H54 (cell line): ENCODE results near the gene KRTAP17-1.
A peak's percentile ranks its signal among the peaks of the same experiment; 100 is the strongest.

Source experiments
- DNase-seq: peaks from one replicate; pipeline ENCODE4 v3.0.0; 2011; ENCODE audit warnings: low spot score, mixed read lengths; ENCODE audit not compliant: insufficient read length
- FAIRE-seq: peaks from 3 replicates; lab custom pipeline; 2011; peaks lifted over from hg19 to GRCh38; lab: Jason Lieb, UNC
- POLR2A ChIP-seq: IDR thresholded peaks from 2 replicates; pipeline ENCODE4 v1.6.1; 2011; ENCODE audit warnings: low read depth, mild to moderate bottlenecking, low read length

KRTAP17-1 gene

DNA sequence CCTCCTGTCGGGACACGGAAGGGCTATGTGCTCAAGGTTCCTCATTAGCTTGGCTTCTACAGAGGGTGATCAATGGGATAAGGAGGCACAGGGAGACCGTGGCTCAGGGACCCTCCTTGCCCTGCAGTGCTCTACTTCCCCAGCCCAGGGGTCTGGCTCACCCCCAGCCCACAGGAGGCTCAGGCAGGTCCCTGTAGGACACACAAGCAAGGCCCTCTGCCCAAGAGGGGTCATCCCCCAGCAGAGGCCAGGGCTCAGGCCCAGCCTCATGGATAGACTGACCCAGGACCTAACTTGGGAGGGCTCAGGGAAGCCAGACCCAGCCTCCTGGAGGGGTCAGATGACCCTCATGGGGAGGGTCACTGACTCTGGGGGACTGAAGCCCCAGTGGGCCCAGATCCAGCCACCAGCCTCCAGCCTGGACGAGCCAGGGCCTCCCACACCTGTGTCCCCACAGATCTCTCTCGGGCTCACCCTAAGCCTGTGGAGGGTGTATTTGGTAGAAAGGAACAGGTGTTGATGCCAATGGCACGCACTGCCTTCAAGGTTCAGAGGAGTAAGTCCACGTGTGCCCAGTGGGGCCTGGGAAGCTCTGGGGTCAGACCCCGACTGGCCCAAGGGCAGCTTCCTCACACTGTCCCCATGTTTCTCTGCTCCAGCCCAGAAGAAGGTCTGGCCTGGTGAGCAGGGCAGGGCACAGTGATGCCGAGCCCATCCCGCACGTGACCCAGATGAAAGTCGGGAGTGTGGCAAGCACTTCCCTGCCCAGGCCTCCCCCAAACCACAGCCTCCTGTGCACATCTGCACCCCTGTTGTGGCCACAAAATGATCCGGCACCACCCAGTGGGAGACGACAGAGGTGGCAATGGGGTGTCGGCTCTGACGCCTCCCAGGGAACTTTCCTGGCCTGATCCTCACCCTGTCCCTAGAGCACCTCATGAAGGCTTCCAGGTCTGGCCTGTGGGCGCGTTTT lies 10.9 kb upstream of the KRTAP17-1 start:
- no peak for FAIRE-seq
- DNase-seq, result no peak
- TF ChIP-seq POLR2A, result no peak

DNA sequence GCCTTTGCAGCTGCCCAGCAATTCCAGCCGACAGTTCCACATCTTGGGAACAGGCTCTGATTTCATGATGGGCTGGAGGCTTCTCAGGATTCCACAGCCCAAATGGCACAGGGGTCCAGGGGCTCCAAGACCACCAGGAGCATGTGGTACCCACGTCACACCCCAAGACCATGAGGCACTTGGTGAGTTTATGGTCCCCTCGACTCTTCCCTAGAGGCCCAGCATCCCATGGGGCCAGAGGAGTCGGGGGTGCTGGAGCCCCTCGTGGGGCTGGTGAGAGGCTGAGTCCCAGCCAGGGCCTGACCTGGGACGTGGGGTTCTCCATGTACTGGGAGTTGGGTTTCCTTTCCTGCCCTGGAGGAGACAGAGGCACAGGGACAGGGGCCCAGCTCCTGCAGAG lies 10.1 kb upstream of the KRTAP17-1 start:
- FAIRE-seq (no peak), DNase-seq (no peak)
- no peak for TF ChIP-seq POLR2A

DNA sequence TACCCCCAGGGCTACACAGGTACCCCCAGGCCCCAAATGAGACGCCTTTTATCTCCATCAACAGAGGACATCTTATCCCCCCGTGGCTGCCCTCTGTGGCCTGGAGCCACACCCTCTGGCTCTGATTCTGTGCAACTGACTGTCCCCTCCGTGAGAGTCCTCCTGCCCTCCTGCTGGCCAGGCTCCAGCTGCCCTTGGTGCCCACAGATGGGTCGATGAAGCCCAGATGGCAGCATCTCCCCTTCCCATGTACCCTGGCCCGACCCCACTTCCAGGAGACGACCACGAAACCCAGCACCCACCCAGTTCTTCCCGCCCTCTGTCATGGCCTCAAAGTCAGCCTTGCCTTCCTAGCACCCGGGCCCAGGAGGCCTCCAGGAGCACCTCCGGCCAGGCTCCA lies 9.6 kb upstream of the KRTAP17-1 start:
- FAIRE-seq (no peak), DNase-seq (no peak)
- TF ChIP-seq POLR2A, result no peak

DNA sequence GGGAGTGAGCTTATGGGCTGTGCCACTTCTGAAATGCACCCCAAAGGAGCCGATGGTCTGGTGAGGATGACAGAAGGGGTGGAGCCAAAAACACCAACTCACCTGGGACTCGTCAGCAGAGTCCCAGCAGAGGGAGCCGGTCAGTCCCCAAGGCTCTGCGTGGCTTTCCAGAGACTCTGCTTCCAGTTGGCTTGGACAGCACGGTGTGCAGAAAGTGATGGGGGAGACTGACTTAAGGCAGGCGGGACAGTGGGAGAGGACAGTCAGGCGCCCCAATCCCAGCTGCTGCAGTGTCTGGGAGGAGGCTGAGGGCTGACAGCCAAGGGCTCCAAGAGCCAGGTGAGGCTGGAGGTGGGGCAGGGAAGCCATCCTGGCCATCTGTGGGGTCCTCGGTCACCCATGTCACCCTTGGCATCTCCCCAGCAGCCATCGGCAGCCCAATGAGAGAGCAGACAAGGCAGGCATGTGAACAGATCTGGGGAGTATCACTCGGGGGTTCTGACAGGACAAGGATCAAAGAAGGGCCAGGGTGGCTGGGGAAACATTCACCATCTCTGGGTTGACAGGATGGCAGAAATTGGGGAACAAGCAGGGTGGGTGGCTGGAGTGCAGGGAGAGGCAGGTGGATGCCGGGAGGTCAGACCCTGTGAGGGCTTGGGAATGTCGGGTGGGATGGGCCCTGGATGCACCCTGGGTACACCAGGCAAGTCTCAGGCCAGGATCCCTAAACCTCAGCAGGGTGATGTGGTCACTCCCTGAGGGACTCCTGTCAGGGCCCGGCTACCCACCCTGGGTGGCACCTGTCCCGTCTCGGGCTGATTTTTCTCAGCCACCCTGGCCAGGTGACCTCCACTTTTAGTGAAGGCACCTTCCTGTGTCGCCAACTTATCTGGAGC lies 8.9 kb upstream of the KRTAP17-1 start:
- no peak for TF ChIP-seq POLR2A
- no peak for FAIRE-seq
- no peak for DNase-seq

DNA sequence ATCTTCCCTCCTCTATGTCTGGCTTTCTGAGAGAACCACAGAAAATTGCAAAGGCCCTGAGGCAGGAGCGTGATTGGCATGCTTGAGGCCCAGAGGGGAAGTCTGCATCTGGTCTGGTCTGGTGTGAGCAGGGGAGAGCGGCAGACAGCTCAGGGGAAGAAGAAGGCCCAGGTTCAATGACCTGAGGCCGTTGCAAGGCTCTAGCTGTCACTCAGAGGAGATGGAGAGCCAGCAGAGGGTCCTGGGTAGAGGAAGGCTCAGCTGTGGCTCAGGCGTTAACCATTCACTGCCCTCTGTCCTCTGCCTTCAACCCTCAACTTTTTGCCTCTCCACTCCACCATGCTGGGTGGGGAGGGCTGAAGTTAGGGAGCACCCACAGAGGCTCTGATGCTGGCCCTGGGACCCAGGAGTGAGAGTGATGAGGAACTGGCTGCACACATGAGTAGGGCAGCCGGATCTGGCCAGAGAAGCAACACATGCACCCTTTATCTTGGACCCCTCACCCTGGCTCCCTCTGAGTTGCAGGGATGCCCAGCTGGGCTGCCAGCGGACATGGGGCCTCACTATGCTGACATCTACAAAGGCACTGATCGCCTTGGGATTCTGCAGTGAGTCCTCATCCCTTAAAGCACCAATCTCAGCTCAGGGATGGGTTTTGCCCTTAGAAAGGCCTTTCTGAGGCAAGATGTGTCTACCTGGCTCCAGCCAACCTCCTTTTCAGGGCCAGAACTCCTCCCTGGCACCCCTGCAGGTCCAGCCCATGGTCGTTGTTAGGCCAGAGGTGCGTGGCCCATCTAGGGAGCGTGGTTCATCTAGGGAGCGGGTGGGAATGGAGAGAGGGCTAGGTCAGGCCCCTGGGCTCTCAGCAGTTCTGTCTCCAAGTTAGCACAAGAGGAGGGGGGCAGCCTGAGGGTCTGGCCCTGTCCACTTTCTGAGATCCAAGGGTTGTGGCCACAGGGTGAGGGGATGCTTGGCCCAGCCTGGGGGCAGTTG lies 7.7 kb upstream of the KRTAP17-1 start:
- no peak for FAIRE-seq
- no peak for DNase-seq
- TF ChIP-seq POLR2A, result no peak

DNA sequence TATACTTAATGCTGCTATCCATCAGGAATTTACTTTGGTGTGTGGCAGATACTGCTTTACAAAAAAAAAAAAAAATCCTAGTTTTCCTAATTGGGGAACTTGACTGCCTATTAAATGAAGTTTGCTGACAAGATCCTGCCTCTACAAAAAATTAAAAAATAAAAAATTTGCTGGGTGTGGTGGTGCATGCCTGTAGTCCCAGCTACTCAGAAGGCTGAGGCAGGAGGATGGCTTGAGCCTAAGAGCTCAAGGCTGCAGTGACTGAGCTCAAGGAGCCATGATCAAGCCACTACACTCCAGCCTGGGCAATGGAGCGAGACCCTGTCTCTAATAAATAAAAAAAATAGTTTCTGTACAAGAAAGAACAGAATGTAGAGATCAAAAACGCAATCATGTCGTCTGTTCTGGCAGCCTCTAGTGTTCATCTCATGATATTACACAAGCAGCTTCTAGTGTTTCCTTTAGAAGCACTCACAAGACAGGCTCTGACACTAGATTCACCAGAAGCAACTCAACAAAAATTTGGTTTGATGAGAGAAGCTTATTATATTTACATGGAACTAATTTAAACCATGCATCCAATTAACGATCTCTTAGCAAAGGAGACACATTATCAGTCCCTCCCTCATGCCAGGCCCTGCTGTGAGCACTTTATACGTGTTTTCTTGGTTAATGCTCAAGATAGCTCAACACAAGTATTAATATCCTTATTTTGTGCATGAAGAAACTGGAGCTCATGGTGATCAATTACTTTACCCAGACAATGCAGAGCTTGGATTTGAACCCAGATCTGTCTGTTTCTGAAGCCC lies 6.8 kb upstream of the KRTAP17-1 start:
- TF ChIP-seq POLR2A, result no peak
- DNase-seq (peak; percentile 32), FAIRE-seq (peak; percentile 20)

DNA sequence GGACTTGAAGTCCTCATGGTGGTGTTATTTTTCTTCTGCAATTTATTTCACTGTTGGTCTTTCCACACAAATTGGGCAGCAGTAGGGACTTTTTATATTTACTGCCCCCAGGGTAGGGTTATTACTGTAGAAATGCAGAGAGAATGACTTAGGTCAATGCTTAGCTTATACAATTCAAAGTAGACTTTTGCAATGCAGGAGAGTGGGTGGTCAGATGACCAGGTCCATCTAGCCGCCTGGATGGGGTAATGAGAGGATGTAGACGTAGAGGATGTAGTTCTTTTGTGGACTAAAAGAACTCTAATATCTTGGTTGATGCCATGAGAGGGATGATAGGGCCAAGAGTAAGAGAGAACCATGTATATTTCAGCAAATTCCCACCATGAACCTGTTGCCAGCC lies 2.7 kb upstream of the KRTAP17-1 start:
- no peak for TF ChIP-seq POLR2A
- no peak for FAIRE-seq
- no peak for DNase-seq

DNA sequence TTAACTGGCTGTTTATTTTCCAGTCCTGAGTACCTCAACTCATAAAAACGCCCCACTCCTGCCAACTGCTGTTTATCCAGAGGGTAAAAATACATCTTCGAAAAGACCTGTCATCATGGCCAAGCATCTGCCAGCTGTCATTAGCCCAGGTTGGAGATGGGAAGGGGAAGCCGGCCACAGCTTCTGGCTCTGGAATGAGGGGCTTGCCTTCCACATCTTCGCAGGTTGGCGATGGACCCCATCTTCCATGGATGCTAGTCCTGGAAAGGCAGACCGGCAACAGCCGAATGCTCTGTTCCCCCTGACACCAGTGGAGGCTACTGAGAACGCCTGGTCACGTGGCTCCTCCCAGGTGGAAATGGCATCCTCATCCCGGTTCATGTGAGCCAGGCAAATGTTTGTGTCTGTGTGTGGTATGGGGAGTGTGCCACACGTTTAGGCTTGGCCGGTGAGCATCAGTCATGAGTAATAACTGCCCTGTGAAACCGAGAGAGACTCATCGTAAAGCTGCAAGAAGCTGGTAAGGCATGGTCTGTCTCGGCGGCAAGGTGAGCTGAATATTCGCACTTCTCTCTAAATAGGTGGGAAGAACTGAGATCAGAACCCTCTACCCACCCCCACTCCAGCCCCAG lies 420 bp upstream of the KRTAP17-1 start:
- no peak for TF ChIP-seq POLR2A
- DNase-seq (no peak), FAIRE-seq (no peak)

DNA sequence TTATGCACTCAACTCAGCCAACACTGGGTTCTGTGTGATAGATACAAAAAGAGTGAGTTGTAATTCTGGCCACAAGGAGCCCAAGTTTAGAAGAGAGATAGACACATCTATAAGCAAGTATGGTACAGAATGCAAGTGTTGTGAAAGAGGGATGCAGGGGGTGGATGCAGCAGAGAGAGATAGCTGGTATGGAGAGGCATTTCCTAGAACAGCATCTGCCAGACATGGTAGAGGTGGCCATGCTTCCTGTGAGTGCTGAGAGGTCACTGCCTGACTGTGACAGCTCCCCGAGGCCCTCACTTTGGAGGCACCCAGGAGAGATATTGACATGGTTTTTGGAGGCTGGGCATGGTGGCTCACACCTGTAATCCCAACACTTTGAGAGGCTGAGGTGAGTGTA lies 4.4 kb downstream of the KRTAP17-1 start:
- no peak for FAIRE-seq
- TF ChIP-seq POLR2A, result no peak
- no peak for DNase-seq

DNA sequence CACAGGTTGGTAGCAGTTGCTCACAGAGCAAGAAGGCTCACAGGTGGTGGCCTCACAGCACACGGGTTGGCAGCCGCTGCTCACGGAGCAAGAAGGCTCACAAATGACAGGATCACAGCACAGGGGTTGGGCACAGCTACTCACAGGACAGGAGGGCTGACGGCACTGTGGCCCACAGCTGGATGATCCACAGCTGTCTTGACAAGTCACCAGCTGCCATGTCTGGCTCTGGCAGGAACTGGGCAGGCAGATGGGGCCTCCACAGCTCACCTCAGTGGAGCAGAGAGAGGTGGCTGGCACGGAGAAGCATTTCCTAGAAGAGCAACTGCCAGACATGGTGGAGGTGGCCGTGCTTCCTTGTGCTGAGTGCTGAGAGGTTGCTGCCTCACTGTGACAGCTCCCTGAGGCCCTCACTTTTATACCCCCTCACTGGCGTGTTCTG lies 6.6 kb downstream of the KRTAP17-1 start, which contains the start of gene KRTAP16-1:
Gene KRTAP16-1 (minus strand): TSS at position 392 of the 442 bp plus-strand sequence. CDS start 56 bp downstream, at position 336.
- DNase-seq (no peak), FAIRE-seq (no peak)
- no peak for TF ChIP-seq POLR2A

DNA sequence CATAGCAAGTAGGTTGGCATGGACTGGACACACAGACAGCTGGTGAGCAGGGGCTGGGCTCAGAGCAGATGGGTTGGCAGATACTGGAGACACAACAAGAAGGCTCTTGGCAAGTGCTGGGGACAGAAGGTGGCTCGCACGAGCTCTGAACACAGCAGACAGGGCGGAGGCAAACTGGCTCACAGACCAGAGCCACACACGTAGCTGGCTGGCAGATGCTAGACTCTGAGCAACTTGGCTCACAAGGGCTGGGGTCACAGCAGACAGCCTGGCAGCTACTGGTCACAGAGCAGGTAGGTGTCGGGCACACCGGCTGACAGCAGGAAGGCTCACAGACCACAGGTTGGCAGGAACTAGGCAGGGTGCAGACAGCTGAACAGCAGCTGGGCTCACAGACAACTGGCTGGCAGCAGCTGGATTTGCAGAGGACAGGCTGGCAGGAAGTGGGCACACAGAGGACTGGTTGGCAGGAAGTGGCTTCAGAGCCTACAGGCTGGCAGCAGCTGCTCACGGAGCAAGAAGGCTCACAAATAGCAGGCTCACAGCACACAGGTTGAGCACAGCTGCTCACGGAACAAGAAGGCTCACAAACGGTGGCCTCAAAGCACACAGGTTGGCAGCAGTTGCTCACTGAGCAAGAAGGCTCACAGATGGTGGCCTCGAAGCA lies 7.1 kb downstream of the KRTAP17-1 start:
- TF ChIP-seq POLR2A, result no peak
- no peak for FAIRE-seq
- no peak for DNase-seq
